ENCODE data around the gene DDHD1.
"Not testable (repeated sequence)": the region's sequence is repeated elsewhere in the genome, so short reads cannot be mapped to it uniquely, and the experiment has no call there.

The DDHD1 gene

GRCh38 chr14:53093206-53093605, 59.9 kb downstream of the DDHD1 start:
- no peak for TF ChIP-seq CTCF (IDR thresholded peaks at IDR 0.05; ENCODE audit: low read depth, low read length)
- peak; percentile 16 for DNase-seq (ENCODE audit: extremely low read depth, low read depth)

- no peak for DNase-seq (ENCODE audit: extremely low read depth, low read depth)
- TF ChIP-seq CTCF (IDR thresholded peaks at IDR 0.05; ENCODE audit: low read depth, low read length): no peak
Observed at GRCh38 chr14:53090853-53091252, 62.3 kb downstream of the DDHD1 start.

- DNase-seq (ENCODE audit: extremely low read depth, low read depth): not testable (repeated sequence)
Observed at GRCh38 chr14:53084954-53085353, 68.2 kb downstream of the DDHD1 start.

DNA sequence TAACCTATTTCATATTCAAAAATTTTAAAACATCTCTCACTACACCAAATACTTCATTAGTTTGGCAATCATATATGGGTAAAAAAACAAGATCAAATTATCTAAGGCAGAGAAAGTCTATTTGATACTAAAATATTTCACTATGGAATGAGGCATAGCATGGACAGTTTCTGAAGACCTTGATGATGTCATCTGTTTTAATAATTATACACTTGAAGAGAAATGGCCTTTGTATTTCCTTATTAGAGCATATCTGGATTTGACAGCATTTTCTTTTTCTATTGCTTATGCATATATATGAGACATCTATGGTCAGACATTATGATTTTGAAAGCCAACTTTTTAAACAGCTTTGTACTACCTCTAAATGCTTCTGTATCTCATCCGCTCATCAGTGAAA, 88.6 kb downstream of the DDHD1 start:
- TF ChIP-seq CTCF (IDR thresholded peaks at IDR 0.05; ENCODE audit: low read depth, low read length): no peak
- no peak for DNase-seq (ENCODE audit: extremely low read depth, low read depth)

DNA sequence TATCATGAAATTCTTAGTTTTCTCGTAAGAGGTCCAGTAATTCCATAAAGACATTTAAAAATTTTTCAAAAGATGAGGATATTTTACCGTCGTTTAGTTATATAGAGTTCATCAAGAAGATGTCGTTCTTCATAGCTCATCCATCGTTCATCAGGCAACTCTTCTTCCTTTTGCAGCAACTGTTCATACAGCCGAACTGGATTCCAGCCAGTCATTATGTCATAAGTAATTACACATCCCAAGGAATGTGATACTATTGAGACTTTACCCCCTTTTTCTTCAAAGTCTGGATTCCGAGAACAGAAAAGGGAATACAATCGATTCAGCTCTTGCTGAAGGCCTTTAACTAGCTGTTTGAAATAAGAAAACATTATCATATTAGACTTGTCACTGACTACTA, 90.3 kb downstream of the DDHD1 start:
- no peak for DNase-seq (ENCODE audit: extremely low read depth, low read depth)
- TF ChIP-seq CTCF (IDR thresholded peaks at IDR 0.05; ENCODE audit: low read depth, low read length): no peak

DNA sequence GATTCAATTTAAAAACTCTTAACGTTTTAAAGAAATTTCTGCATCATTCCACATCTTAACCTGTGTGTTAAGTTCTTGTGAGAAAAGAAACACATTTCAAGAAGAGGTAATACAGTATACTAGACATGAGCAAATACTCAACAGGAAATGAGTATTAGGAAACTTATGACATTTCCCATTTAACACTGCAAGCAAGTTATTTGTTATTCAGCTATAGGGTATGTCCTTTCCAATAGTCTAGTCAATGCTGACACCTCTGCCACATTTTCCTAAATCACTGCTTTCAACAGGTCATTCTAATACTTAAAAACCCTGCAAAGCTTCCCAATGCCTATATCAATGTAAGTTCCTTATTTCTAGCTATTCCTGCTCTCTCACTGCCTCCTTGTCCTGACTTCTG, 93.1 kb downstream of the DDHD1 start:
- no peak for DNase-seq (ENCODE audit: extremely low read depth, low read depth)
- no peak for TF ChIP-seq CTCF (IDR thresholded peaks at IDR 0.05; ENCODE audit: low read depth, low read length)

- DNase-seq (ENCODE audit: extremely low read depth, low read depth): peak; percentile 31
- TF ChIP-seq CTCF (IDR thresholded peaks at IDR 0.05; ENCODE audit: low read depth, low read length): peak; percentile 66
Observed at GRCh38 chr14:53055003-53055402, 98.1 kb downstream of the DDHD1 start.

- peak; percentile 19 for DNase-seq (ENCODE audit: extremely low read depth, low read depth)
Observed at GRCh38 chr14:53054457-53054856, 98.7 kb downstream of the DDHD1 start.

More at GRCh38 chr14:53054457-53054856, 98.7 kb downstream of the DDHD1 start:
- no peak for TF ChIP-seq CTCF (IDR thresholded peaks at IDR 0.05; ENCODE audit: low read depth, low read length)

Measured in AG09319 (cell line).